ENCODE measurements around the gene MRAS. TPM values are rescaled to one million over a fixed set of nuclear protein-coding genes. Genes with fewer than 3 reads are reported as not detected.

Gene MRAS
- total and polyA plus RNA-seq, 2 donors from 2014 or later: 30.9 to 106 TPM

DNA sequence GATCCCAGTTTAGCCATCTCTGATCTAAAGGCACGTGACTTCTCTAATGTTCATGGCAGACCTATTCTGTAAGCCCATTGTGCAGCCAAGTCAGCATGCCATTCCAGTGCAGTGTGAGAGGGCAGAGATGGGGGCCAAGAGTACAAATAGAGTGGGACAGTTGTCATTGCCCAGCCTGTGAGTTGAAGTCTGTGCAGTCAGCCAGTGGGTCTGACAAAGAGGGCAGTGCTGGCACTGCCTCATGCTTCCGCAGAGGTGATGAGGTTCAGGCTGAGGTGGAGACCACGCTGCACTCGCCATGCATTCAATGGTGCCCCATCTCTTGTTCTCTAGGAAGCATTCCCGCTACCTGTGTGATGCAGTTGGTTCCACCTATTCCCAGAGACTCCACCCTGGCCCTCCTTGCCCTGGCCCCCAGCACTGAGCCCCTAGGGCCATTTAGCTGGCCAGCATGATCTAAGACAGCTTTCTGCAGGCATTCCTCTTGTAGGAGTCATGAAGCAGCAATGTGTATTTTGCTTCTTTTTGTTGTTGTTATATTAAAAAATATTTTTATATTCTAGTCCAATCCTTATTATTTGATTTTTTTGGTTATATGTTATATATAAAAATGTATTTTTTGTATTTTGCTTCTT is 3.7 kb downstream of the MRAS start:
- Histone ChIP-seq H3K9ac (ENCODE audit: low read length in 3 of 3) (no peak overlapping the region), H3K27me3 (ENCODE audit: control insufficient read depth, insufficient read depth, low read length) (no peaks in the 10 kb centered on the region), H3K27ac (ENCODE audit: low read depth in 2 of 2, low read length in 2 of 2) (no peak overlapping the region), H3K36me3 (ENCODE audit: control insufficient read depth in 2 of 3, insufficient read depth in 3 of 3, low read length in 3 of 3) (no peaks in the 10 kb centered on the region), H3K4me3 (ENCODE audit: low read length in 3 of 3) (no peak overlapping the region), H3K9me3 (ENCODE audit: control insufficient read depth in 2 of 3, insufficient read depth in 1 of 3, low read length in 3 of 3) (no peaks in the 10 kb centered on the region), H3K4me1 (ENCODE audit: control insufficient read depth in 2 of 3, insufficient read depth in 2 of 3, low read depth in 1 of 3, low read length in 3 of 3) (peaks cover 0 to 20% (median 3%) of the 10 kb centered on the region in 3 donors)
- intact Hi-C loops (cut with DNase I): no loop called here
- DNase-seq: no peak
- no peak for FAIRE-seq
- TF ChIP-seq, protein P1, sequence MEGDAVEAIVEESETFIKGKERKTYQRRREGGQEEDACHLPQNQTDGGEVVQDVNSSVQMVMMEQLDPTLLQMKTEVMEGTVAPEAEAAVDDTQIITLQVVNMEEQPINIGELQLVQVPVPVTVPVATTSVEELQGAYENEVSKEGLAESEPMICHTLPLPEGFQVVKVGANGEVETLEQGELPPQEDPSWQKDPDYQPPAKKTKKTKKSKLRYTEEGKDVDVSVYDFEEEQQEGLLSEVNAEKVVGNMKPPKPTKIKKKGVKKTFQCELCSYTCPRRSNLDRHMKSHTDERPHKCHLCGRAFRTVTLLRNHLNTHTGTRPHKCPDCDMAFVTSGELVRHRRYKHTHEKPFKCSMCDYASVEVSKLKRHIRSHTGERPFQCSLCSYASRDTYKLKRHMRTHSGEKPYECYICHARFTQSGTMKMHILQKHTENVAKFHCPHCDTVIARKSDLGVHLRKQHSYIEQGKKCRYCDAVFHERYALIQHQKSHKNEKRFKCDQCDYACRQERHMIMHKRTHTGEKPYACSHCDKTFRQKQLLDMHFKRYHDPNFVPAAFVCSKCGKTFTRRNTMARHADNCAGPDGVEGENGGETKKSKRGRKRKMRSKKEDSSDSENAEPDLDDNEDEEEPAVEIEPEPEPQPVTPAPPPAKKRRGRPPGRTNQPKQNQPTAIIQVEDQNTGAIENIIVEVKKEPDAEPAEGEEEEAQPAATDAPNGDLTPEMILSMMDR (IDR thresholded peaks at IDR 0.05; ENCODE audit: borderline replicate concordance, extremely low read depth, insufficient read depth): no peak

DNA sequence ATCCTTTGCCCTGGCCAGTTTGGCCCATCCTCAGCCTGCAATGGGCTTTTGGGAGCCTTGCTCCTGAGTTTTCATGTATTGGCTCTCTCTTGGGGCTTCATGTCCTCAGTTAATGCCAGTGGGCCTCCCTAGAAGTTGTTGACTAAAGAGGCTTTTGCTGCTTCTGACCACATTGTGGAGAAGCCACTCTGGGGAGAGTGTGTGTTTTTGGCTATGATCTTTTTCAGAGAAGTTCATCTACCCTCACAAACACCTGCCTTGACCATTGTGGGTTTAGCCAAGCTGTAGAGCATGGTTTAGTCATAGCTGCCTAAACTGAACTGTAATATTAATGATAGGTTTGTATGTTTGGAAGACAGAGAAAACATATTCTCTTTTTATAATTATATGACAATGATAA is 6.0 kb downstream of the MRAS start:
- intact Hi-C loops (cut with DNase I): no loop called here
- DNase-seq: no peak
- no peak overlapping the region for H3K9ac ChIP-seq (ENCODE audit: low read length in 3 of 3)

DNA sequence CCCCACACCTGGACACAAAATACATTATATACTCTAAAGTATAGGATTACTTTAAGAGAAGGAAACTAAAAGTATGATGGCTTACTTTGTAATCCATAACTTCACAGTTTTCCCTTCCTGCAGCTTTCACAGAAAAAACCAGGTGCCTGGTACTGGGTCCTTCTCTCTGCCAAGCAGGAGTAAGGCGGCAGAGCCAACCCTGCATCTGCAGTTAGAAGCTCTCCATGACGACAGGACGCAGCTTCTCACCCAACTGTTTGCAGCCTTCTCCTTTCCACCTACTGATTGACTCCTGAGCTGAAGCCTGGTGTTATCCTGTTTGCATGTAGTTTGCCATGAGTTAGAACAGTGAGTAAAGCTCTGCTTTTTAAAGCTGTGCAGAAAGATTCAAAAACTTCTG is 6.7 kb downstream of the MRAS start:
- H3K4me3 ChIP-seq (ENCODE audit: low read length in 3 of 3): no peak overlapping the region
- intact Hi-C loops (cut with DNase I): no loop called here
- TF ChIP-seq, protein P1 (IDR thresholded peaks at IDR 0.05; ENCODE audit: borderline replicate concordance, extremely low read depth, insufficient read depth): no peak
- FAIRE-seq (no peak), DNase-seq (no peak)
- H3K9me3 ChIP-seq (ENCODE audit: control insufficient read depth in 2 of 3, insufficient read depth in 1 of 3, low read length in 3 of 3): no peaks in the 10 kb centered on the region
- H3K27ac ChIP-seq (ENCODE audit: low read depth in 2 of 2, low read length in 2 of 2): no peak overlapping the region
- H3K9ac ChIP-seq (ENCODE audit: low read length in 3 of 3): no peak overlapping the region
- peaks cover 0 to 25% (median 6%) of the 10 kb centered on the region in 3 donors for H3K4me1 ChIP-seq (ENCODE audit: control insufficient read depth in 2 of 3, insufficient read depth in 2 of 3, low read depth in 1 of 3, low read length in 3 of 3)
- H3K36me3 ChIP-seq (ENCODE audit: control insufficient read depth in 2 of 3, insufficient read depth in 3 of 3, low read length in 3 of 3): no peaks in the 10 kb centered on the region
- H3K27me3 ChIP-seq (ENCODE audit: control insufficient read depth, insufficient read depth, low read length): no peaks in the 10 kb centered on the region

More for the DNA sequence above, 6.0 kb downstream of the MRAS start:
- Histone ChIP-seq H3K4me1 (ENCODE audit: control insufficient read depth in 2 of 3, insufficient read depth in 2 of 3, low read depth in 1 of 3, low read length in 3 of 3) (peaks cover 0 to 25% (median 9%) of the 10 kb centered on the region in 3 donors), H3K27me3 (ENCODE audit: control insufficient read depth, insufficient read depth, low read length) (no peaks in the 10 kb centered on the region), H3K9me3 (ENCODE audit: control insufficient read depth in 2 of 3, insufficient read depth in 1 of 3, low read length in 3 of 3) (no peaks in the 10 kb centered on the region), H3K4me3 (ENCODE audit: low read length in 3 of 3) (no peak overlapping the region), H3K27ac (ENCODE audit: low read depth in 2 of 2, low read length in 2 of 2) (no peak overlapping the region), H3K36me3 (ENCODE audit: control insufficient read depth in 2 of 3, insufficient read depth in 3 of 3, low read length in 3 of 3) (no peaks in the 10 kb centered on the region)
- TF ChIP-seq, protein P1 (IDR thresholded peaks at IDR 0.05; ENCODE audit: borderline replicate concordance, extremely low read depth, insufficient read depth): no peak
- no peak for FAIRE-seq
